Measurements from ENCODE around the gene CBX3.

The CBX3 gene

GRCh38 chr7:26195182-26195581 lies 6.4 kb upstream of the CBX3 start:
- in situ Hi-C loops (cut with HindIII; ENCODE audit: low pct_ligation_motif_present, low pct_unique_long_range_greater_than_20kb, low sequenced_read_pairs) = loop anchor here (25.0 kb wide), 1 partner anchor 108 kb away; no protein-coding TSS in a partner anchor
- no peak for DNase-seq

- in situ Hi-C loops (cut with HindIII; ENCODE audit: low pct_ligation_motif_present, low pct_unique_long_range_greater_than_20kb, low sequenced_read_pairs) = loop anchor here (25.0 kb wide), 1 partner anchor 109 kb away; no protein-coding TSS in a partner anchor
- DNase-seq = no peak
These were observed 5.5 kb upstream of the CBX3 start for GRCh38 chr7:26195867-26196657.

- in situ Hi-C loops (cut with HindIII; ENCODE audit: low pct_ligation_motif_present, low pct_unique_long_range_greater_than_20kb, low sequenced_read_pairs) = loop anchor here (25.0 kb wide), 1 partner anchor 110 kb away; no protein-coding TSS in a partner anchor
- no peak for DNase-seq
These were observed 4.1 kb upstream of the CBX3 start for GRCh38 chr7:26197153-26198115.

- peak; percentile 60 for DNase-seq
- in situ Hi-C loops (cut with HindIII; ENCODE audit: low pct_ligation_motif_present, low pct_unique_long_range_greater_than_20kb, low sequenced_read_pairs) = loop anchor here (25.0 kb wide), 1 partner anchor 111 kb away; no protein-coding TSS in a partner anchor
These were observed 3.3 kb upstream of the CBX3 start for GRCh38 chr7:26198133-26198780.

- no peak for DNase-seq
- in situ Hi-C loops (cut with HindIII; ENCODE audit: low pct_ligation_motif_present, low pct_unique_long_range_greater_than_20kb, low sequenced_read_pairs) = loop anchor here (25.0 kb wide), 1 partner anchor 111 kb away; no protein-coding TSS in a partner anchor
These were observed 2.8 kb upstream of the CBX3 start for GRCh38 chr7:26198781-26199169.

- in situ Hi-C loops (cut with HindIII; ENCODE audit: low pct_ligation_motif_present, low pct_unique_long_range_greater_than_20kb, low sequenced_read_pairs) = loop anchor here (25.0 kb wide), 1 partner anchor 112 kb away; no protein-coding TSS in a partner anchor
- DNase-seq = peak; percentile 67
These were observed 2.1 kb upstream of the CBX3 start for GRCh38 chr7:26199301-26200037.

- peak; percentile 63 for DNase-seq
- in situ Hi-C loops (cut with HindIII; ENCODE audit: low pct_ligation_motif_present, low pct_unique_long_range_greater_than_20kb, low sequenced_read_pairs) = no loop called here
These were observed 1.5 kb upstream of the CBX3 start for GRCh38 chr7:26200038-26200443.

GRCh38 chr7:26200444-26201246 lies 900 bp upstream of the CBX3 start, which contains the start of gene HNRNPA2B1:
TSS of gene HNRNPA2B1 (minus strand) at chr7:26200746. CDS start at chr7:26200577, 169 bp downstream.
- in situ Hi-C loops (cut with HindIII; ENCODE audit: low pct_ligation_motif_present, low pct_unique_long_range_greater_than_20kb, low sequenced_read_pairs) = no loop called here
- peak; percentile 99 for DNase-seq

- in situ Hi-C loops (cut with HindIII; ENCODE audit: low pct_ligation_motif_present, low pct_unique_long_range_greater_than_20kb, low sequenced_read_pairs) = no loop called here
- DNase-seq = peak; percentile 60
These were observed 760 bp downstream of the CBX3 start for GRCh38 chr7:26202019-26202990.

GRCh38 chr7:26203016-26203415 lies 1.5 kb downstream of the CBX3 start:
- in situ Hi-C loops (cut with HindIII; ENCODE audit: low pct_ligation_motif_present, low pct_unique_long_range_greater_than_20kb, low sequenced_read_pairs) = no loop called here
- no peak for DNase-seq

GRCh38 chr7:26208040-26208439 lies 6.5 kb downstream of the CBX3 start:
- in situ Hi-C loops (cut with HindIII; ENCODE audit: low pct_ligation_motif_present, low pct_unique_long_range_greater_than_20kb, low sequenced_read_pairs) = no loop called here
- DNase-seq = no peak

- in situ Hi-C loops (cut with HindIII; ENCODE audit: low pct_ligation_motif_present, low pct_unique_long_range_greater_than_20kb, low sequenced_read_pairs) = no loop called here
- DNase-seq = no peak
These were observed 11.6 kb downstream of the CBX3 start for GRCh38 chr7:26212921-26213718.

GRCh38 chr7:26213807-26214515 lies 12.4 kb downstream of the CBX3 start:
- in situ Hi-C loops (cut with HindIII; ENCODE audit: low pct_ligation_motif_present, low pct_unique_long_range_greater_than_20kb, low sequenced_read_pairs) = no loop called here
- no peak for DNase-seq

- no peak for DNase-seq
- in situ Hi-C loops (cut with HindIII; ENCODE audit: low pct_ligation_motif_present, low pct_unique_long_range_greater_than_20kb, low sequenced_read_pairs) = no loop called here
These were observed 14.5 kb downstream of the CBX3 start for GRCh38 chr7:26216049-26216448.

GRCh38 chr7:26224359-26224758 lies 22.8 kb downstream of the CBX3 start:
- in situ Hi-C loops (cut with HindIII; ENCODE audit: low pct_ligation_motif_present, low pct_unique_long_range_greater_than_20kb, low sequenced_read_pairs) = no loop called here
- DNase-seq = no peak
